T-helper 1 cell treated with Interleukin-12 subunit alpha and Interleukin-12 subunit beta and Interleukin-4 antibody, amounts not matched to agents 30 μg/mL and 1 μg/mL, for 36 hours (primary cell): Measurements from ENCODE around the gene LENG9.

ENCODE experiments used
- H3K27ac Mint-ChIP-seq: one replicate; pipeline ENCODE4 v1.8.0; 2021; ENCODE audit warnings: mild to moderate bottlenecking, mixed read lengths
- H3K27me3 Mint-ChIP-seq: one replicate; pipeline ENCODE4 v1.8.0; 2021; ENCODE audit warnings: low read depth, mixed read lengths
- H3K36me3 Mint-ChIP-seq: one replicate; pipeline ENCODE4 v1.8.0; 2021; ENCODE audit warnings: low read depth, mixed read lengths
- H3K4me1 Mint-ChIP-seq: one replicate; pipeline ENCODE4 v1.8.0; 2021; ENCODE audit warnings: low read depth, mixed read lengths
- H3K4me3 Mint-ChIP-seq: one replicate; pipeline ENCODE4 v1.8.0; 2021; ENCODE audit warnings: mild to moderate bottlenecking, moderate library complexity, mixed read lengths
- H3K9me3 Mint-ChIP-seq: one replicate; pipeline ENCODE4 v1.8.0; 2021; ENCODE audit warnings: mixed read lengths

The LENG9 gene

DNA sequence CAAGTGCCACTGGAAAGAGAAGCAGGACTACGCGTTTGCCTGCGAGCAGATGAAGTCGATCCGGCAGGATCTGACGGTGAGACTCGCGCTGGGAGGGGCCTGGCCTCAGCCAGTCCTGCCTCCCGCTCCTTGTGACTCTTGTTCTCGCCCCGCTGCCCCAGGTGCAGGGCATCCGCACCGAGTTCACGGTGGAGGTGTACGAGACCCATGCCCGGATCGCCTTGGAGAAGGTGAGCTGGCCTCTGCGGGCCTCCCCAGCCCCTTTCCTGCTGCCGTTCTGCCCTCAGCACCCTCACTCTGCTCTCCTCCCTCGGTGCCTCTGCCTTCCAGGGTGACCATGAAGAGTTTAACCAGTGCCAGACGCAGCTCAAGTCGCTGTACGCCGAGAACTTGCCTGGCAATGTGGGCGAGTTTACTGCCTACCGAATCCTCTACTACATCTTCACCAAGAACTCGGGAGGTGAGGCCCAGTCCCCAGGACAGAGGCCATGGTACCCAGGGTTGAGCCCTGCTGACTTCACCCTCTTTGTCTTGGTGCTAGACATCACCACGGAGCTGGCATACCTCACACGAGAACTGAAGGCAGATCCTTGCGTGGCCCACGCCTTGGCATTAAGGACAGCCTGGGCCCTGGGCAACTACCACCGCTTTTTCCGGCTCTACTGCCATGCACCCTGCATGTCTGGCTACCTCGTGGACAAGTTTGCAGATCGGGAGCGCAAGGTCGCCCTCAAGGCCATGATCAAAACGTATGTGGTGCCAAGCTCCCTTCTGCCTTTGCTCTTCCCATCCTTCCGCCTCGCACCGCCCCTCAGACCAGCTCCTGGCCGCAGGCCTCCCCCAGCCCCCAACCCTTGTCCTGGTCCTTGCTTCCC is 5.6 kb downstream of the LENG9 start:
- H3K4me3 Mint-ChIP-seq: no peak overlapping the region
- H3K27me3 Mint-ChIP-seq: no peaks in the 10 kb centered on the region
- H3K27ac Mint-ChIP-seq: no peak overlapping the region
- peaks cover 18% of the 10 kb centered on the region for H3K4me1 Mint-ChIP-seq
- no peaks in the 10 kb centered on the region for H3K9me3 Mint-ChIP-seq
- H3K36me3 Mint-ChIP-seq: peaks cover 44% of the 10 kb centered on the region

DNA sequence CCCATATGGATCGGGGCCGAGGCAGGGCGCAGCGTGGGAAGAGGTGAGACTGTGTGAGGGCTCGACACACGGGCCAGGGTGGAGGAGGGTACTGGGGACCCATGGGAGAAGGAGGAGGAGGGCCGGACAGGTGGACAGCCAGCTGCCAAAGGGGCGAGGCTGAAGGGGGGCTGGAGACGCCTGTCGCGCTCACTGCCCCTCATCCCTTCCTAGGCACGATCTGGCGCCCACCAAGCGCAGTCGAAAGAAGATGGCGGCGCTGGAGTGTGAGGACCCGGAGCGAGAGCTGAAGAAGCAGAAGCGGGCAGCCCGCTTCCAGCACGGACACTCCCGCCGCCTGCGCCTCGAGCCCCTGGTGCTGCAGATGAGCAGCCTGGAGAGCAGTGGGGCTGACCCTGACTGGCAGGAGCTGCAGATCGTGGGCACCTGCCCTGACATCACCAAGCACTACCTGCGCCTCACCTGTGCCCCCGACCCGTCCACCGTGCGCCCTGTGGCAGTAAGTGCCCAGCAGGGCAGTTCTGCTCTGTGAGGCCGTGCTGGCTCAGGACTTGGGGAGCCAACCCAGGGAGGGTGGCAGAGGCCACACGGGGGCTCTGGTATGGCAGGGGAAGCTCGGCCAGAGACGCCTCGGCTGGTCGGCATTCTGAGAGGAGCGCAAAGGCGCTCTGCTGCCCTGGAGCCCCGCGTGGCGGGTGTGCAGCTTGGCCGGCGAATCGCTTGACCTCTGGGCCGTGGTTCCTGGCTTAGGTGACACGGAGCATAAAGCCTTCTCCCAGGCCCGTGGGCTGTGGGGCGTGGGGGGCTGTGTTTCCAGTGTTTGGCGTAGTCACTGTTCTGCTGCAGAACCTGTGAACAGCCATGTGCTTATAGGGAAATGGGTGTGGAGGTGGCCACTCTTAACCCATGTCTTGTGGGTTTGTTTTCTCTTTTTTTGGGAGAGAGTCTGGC is 6.9 kb downstream of the LENG9 start:
- Mint-ChIP-seq H3K36me3 (peaks cover 48% of the 10 kb centered on the region), H3K9me3 (no peaks in the 10 kb centered on the region), H3K4me1 (peaks cover 15% of the 10 kb centered on the region), H3K27ac (no peak overlapping the region), H3K27me3 (no peaks in the 10 kb centered on the region), H3K4me3 (no peak overlapping the region)

DNA sequence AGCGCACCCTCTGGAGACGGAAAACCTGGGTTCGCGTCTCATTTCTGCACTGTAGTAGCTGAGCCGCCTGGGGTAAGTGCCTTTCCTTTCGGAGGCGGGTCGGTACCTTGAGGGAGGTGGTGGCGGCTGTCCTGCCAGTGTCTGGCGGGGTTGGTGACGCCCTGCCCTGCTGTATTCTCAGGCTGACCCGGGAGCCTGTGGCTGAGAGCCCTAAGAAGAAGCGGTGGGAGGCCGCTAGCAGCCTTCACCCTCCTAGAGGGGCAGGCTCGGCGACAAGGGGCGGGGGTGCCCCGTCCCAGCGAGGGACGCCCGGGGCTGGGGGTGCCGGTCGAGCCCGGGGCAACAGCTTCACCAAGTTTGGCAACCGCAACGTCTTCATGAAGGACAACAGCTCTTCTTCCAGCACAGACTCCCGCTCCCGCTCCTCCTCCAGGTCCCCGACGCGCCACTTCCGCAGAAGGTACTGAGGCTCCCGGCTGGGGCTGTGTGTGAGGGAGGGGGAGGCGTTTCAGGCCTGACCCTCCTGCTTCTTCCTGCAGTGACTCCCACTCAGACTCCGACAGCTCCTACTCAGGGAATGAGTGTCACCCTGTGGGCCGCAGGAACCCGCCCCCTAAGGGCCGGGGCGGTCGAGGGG is 7.7 kb downstream of the LENG9 start:
- no peak overlapping the region for H3K4me3 Mint-ChIP-seq
- no peaks in the 10 kb centered on the region for H3K9me3 Mint-ChIP-seq
- H3K4me1 Mint-ChIP-seq: peaks cover 15% of the 10 kb centered on the region
- no peaks in the 10 kb centered on the region for H3K27me3 Mint-ChIP-seq
- no peak overlapping the region for H3K27ac Mint-ChIP-seq
- H3K36me3 Mint-ChIP-seq: peaks cover 56% of the 10 kb centered on the region

DNA sequence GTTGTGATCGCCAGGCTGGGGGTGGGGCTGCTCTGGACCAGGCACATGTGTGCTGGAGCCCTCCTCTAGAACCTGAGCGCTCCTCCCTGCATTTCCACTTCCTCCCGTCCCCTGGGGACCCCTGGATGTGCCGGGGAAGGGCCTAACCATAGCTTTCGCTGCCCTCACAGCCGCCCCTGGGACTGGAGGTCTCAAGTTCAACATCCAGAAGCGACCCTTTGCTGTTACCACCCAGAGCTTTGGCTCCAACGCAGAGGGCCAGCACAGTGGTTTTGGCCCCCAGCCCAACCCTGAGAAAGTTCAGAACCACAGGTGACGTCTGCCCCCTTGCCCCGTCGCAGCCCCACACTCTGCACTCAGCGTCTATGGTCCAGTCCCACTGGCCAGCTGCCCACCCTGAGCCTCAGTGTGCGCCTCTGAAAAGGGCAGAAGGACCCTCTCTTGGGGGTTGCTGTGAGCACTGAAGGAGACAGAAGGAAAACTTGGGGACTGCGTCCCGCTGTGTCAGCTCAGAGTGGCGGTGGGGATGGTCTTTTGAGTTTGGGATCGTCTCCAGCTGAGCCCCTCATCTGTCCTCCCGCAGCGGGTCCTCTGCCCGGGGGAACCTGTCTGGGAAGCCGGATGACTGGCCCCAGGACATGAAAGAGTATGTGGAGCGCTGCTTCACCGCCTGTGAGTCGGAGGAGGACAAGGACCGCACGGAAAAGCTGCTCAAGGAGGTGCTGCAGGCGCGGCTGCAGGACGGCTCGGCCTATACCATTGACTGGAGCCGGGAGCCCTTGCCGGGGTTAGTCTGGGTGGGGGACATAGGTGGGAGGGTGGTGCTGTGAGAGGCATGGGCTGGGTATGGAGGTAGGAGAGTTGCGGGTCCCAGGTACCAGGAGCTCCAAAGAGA is 8.6 kb downstream of the LENG9 start:
- peaks cover 23% of the 10 kb centered on the region for H3K4me1 Mint-ChIP-seq
- H3K36me3 Mint-ChIP-seq: peaks cover 58% of the 10 kb centered on the region
- H3K27me3 Mint-ChIP-seq: no peaks in the 10 kb centered on the region
- H3K27ac Mint-ChIP-seq: no peak overlapping the region
- H3K4me3 Mint-ChIP-seq: no peak overlapping the region
- no peaks in the 10 kb centered on the region for H3K9me3 Mint-ChIP-seq

DNA sequence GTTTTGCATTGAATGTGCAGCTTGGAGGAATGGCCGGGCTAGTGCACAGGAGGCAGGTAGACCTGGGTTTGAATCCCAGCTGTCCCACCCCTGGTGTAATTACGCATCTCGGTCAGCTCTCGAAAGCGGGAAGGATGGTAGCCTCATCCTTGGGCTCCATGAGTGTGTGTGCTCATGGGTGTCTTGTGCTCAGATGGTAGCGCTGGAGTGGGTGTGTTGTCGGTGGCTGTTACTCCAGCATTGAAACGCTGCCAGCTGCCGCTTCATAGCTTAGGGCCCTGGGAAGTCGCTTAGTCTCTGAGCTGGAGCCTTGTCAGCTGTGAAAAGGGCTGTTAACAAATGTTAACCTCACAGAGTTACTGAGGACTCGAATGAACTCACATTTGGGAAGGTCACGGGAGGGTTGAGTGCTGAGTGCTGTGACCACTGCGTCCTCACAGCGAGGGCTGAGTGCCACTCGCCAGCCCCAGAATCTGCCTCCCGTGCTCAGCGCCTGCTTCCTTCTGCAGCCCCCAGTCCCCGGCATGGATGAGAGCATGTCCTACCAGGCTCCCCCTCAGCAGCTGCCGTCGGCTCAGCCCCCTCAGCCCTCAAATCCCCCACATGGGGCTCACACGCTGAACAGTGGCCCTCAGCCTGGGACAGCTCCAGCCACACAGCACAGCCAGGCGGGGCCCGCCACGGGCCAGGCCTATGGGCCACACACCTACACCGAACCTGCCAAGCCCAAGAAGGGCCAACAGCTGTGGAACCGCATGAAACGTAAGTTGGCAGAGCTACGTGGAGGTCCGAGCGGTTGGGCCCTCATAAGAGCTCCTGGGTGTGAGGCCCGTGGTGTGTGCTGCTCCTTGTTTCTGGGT is 9.4 kb downstream of the LENG9 start:
- peaks cover 52% of the 10 kb centered on the region for H3K36me3 Mint-ChIP-seq
- no peaks in the 10 kb centered on the region for H3K9me3 Mint-ChIP-seq
- no peaks in the 10 kb centered on the region for H3K27me3 Mint-ChIP-seq
- H3K4me1 Mint-ChIP-seq: peaks cover 23% of the 10 kb centered on the region
- no peak overlapping the region for H3K27ac Mint-ChIP-seq
- no peak overlapping the region for H3K4me3 Mint-ChIP-seq

DNA sequence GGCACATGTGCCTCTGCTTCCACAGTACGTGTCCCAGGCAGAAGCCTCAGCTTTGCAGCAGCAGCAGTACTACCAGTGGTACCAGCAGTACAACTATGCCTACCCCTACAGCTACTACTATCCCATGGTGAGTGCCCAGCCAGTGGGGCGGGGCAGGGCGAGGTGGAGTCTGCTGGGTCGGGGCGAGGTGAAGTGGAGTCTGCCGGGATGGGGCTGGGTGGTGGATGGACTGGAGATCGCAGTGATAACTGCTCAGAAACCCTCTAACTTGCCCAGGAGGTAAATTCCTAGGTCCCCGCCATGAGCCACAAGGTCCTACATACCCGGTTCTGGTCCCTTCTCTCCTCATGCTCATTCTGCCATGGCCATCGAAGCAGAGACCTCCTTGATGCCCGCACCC is 11.0 kb downstream of the LENG9 start:
- Mint-ChIP-seq H3K36me3 (peaks cover 45% of the 10 kb centered on the region), H3K4me3 (no peak overlapping the region), H3K27me3 (no peaks in the 10 kb centered on the region), H3K27ac (no peak overlapping the region), H3K9me3 (no peaks in the 10 kb centered on the region), H3K4me1 (peaks cover 25% of the 10 kb centered on the region)

DNA sequence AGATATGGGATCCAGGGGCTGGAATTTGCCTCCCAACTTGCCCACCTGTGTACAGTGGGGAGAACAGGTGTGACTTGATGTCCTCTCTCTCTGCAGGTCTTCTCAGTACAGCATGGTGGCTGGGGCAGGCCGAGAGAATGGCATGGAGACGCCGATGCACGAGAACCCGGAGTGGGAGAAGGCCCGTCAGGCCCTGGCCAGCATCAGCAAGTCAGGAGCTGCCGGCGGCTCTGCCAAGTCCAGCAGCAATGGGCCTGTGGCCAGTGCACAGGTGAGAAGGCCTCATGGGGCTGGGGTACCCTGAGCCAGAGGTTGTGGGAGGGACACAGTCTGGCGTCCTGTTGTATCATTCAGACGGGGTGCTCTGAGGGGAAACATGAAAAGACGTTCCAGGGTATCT is 11.6 kb downstream of the LENG9 start:
- Mint-ChIP-seq H3K4me1 (peaks cover 27% of the 10 kb centered on the region), H3K36me3 (peaks cover 45% of the 10 kb centered on the region), H3K27ac (no peak overlapping the region), H3K27me3 (no peaks in the 10 kb centered on the region), H3K4me3 (no peak overlapping the region), H3K9me3 (no peaks in the 10 kb centered on the region)

DNA sequence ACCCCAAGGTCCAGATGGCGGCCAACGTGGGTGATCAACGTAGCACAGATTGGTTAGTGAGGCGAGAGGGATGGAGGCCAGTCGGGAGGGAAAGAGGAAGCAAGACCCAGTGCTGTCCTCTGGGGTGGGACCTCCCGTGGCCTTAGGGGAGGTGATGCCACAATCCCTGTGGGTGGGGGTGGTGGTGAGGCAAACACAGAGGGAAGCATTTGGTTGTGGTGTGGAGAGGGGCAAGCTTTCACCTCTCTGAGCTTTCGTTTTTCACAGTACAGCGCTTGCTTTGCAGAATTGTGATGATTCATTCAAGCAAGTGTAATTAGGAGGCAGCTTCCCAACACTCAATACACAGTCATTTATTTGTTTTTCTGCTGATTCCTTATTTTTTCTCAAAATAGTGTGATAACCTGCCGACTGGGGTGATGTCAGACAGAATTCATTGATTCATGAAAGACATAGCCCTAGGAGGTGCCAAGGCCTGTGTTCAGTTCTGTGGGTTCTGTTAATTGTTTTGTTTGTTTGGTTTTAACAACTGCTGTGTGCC is 12.2 kb downstream of the LENG9 start:
- Mint-ChIP-seq H3K27ac (peak overlapping the region; percentile 100), H3K36me3 (peaks cover 45% of the 10 kb centered on the region), H3K9me3 (no peaks in the 10 kb centered on the region), H3K4me3 (peak overlapping the region; percentile 96), H3K27me3 (no peaks in the 10 kb centered on the region), H3K4me1 (peaks cover 30% of the 10 kb centered on the region)

DNA sequence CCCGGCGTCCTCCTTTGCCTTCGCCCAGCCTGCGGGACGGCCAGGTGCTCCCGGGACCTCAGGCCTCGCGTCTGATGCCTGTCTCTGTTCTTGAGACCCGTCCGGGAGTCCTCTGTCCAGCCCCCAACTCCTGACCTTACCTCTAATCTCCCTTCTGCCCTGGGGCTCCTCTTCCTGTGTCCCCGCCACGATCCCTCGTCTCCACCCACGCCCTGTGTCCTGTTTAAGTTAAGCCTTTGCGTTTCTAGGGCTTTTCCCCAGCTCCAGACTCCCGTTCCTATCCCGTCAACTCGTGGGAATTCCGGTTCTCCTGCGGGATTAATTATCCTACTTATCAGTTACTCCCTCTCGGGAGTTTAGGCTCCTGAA is 13.9 kb downstream of the LENG9 start:
- Mint-ChIP-seq H3K27ac (peak overlapping the region; percentile 100), H3K36me3 (peaks cover 34% of the 10 kb centered on the region), H3K4me3 (peak overlapping the region; percentile 96), H3K9me3 (no peaks in the 10 kb centered on the region), H3K4me1 (peaks cover 30% of the 10 kb centered on the region), H3K27me3 (no peaks in the 10 kb centered on the region)

DNA sequence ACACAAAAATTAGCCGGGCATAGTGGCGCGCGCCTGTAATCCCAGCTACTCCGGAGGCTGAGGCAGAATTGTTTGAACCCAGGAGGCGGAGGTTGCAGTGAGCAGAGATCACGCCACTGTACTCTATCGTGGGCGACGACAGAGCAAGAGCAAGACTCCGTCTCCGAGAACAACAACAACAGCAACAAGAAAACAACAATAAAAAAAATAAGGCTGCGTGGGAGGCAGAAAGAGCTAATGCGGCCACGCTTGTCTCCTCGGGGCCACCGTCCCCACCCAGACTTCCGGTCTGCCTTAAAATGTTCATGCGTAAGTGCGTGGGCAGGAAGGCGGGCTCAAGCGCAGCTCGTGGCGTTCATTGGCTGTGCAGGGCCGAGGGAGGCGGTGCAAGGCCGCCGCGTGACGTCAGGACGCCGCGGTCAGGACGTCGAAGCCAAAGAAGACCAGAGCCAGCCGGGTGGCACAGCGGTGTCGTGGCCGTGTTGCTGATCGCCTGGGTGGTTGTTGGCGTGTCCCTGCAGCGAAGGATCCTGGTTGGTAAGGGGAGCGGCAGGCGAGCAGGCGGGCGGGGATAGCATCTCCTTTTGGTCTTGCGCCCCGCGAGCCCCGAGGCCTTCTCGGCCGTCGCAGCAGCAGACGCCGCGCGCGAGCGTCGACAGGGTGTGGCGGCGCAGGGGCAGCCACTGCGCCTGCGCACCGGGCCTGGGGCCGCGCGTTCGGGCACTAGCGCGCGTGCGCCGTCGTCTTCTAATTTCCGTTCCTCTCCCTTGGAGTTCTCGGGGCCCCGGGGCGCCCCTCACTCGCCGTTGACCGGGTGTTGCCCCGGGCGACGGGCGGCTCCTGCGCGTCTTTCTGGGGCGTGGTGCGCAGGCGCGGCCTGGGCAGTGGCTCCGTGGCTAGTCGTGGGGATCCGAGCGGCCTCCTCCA is 14.5 kb downstream of the LENG9 start, which contains the start of gene LENG8:
Gene LENG8 (plus strand): TSS at position 426 of the 927 bp plus-strand sequence. CDS start 2,146 bp downstream, outside the sequence.
- Mint-ChIP-seq H3K4me1 (peaks cover 30% of the 10 kb centered on the region), H3K36me3 (peaks cover 34% of the 10 kb centered on the region), H3K27me3 (no peaks in the 10 kb centered on the region), H3K4me3 (peak within 1 kb of the TSS; percentile 96), H3K27ac (peak within 1 kb of the TSS; percentile 100), H3K9me3 (no peaks in the 10 kb centered on the region)

DNA sequence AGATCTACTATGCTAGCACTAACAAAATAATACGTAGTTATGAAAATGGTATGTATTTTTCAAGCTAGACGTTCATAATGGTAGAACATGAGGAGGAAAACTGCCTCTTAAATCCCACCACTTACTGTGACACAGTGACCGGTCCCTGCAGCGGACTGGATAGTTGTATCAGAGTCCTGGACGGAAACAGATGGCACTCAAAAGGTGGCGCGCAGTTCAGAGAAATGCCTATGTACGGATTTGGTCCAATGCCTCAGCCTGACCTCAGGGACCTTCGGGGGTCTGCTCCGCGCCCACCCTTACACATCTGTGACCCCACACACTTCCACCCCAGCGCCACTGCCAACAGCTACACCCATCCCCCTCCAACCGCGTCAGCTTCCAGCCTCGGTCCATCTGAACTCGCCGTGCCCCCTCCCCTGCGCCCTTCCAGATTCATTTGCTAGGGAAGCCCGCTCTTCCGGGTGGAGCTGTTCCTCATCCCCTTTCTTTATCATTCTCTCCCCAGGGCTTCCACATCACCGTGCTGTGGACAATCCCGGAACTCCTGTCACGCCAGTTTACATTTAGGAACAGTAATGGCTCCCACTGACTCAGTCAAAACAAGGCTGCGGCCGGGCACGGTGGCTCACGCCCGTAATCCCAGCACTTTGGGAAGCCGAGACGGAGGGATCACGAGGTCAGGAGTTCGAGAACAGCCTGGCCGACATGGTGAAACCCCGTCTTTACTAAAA is 15.4 kb downstream of the LENG9 start:
- Mint-ChIP-seq H3K36me3 (peaks cover 31% of the 10 kb centered on the region), H3K27me3 (no peaks in the 10 kb centered on the region), H3K9me3 (no peaks in the 10 kb centered on the region)

More for the DNA sequence above, 15.4 kb downstream of the LENG9 start:
- H3K4me1 Mint-ChIP-seq: peaks cover 30% of the 10 kb centered on the region
- H3K4me3 Mint-ChIP-seq: peak overlapping the region; percentile 96
- H3K27ac Mint-ChIP-seq: peak overlapping the region; percentile 100
